G401 (cell line): Measurements from ENCODE around the gene SP1. TPM values are rescaled to one million over a fixed set of nuclear protein-coding genes. Genes with fewer than 3 reads are reported as not detected.

Experiments used
- DNase-seq: peaks from one replicate; pipeline ENCODE4 v3.0.0-alpha.2; 2015; ENCODE audit warnings: low spot score
- in situ Hi-C: cut with HindIII; loops from 2 replicates; pipeline ENCODE4 v1.10.0; 2016; ENCODE audit warnings: low sequenced_read_pairs, mixed read lengths
- total RNA-seq: library from RNA; depleted of rRNA; stranded (reverse); fragments of >200 nt; shearing (Covaris generic); gene quantifications from 2 replicates; pipeline ENCODE4 v1.2.3, GENCODE V29; 2014; rRNA removed

The SP1 gene
- total RNA-seq, 1 experiment from 2014 or later = 40.0 TPM

- DNase-seq = no peak
- in situ Hi-C loops = no loop called here
These were observed 85.7 kb downstream of the SP1 start for GRCh38 chr12:53465679-53466078.

Other genes with a start within 250 kb of the SP1 start
- 12.1 and 19.4 TPM in 2 replicates for gene ZNF740, start 199.5 kb upstream of the SP1 start, total RNA-seq
- 2.0 and 7.2 TPM in 2 replicates for gene CSAD, start 199.3 kb upstream of the SP1 start, total RNA-seq
- 0.41 and 0.49 TPM in 2 replicates for gene ITGB7, start 172.9 kb upstream of the SP1 start, total RNA-seq
- gene RARG, start 148.0 kb upstream of the SP1 start, total RNA-seq = 48.6 and 58.9 TPM in 2 replicates
- 21.8 and 23.1 TPM in 2 replicates for gene ESPL1, start 111.9 kb upstream of the SP1 start, total RNA-seq
- 302 and 381 TPM in 2 replicates for gene PFDN5, start 84.6 kb upstream of the SP1 start, total RNA-seq
- 43.8 and 43.9 TPM in 2 replicates for gene MYG1, start 80.5 kb upstream of the SP1 start, total RNA-seq
- gene AAAS, start 58.6 kb upstream of the SP1 start, total RNA-seq = 103 and 105 TPM in 2 replicates
- gene SP7, start 43.8 kb upstream of the SP1 start, total RNA-seq = 0.41 TPM in 1 of 2 replicates, not detected in the other
- gene AMHR2, start 43.7 kb downstream of the SP1 start, total RNA-seq = not detected in 2 replicates
- 83.1 and 127 TPM in 2 replicates for gene PRR13, start 61.6 kb downstream of the SP1 start, total RNA-seq
- gene PCBP2, start 71.9 kb downstream of the SP1 start, total RNA-seq = 144 and 145 TPM in 2 replicates
- gene MAP3K12, start 119.3 kb downstream of the SP1 start, total RNA-seq = 29.5 and 32.8 TPM in 2 replicates
- gene TARBP2, start 121.1 kb downstream of the SP1 start, total RNA-seq = 117 and 119 TPM in 2 replicates
- 10.7 TPM in 1 of 2 replicates, not detected in the other for gene NPFF, start 127.3 kb downstream of the SP1 start, total RNA-seq
- gene ATF7, start 246.2 kb downstream of the SP1 start, total RNA-seq = 11.6 and 12.4 TPM in 2 replicates